Caco-2 (cell line): ENCODE measurements around the gene CORO2B. TPM values are rescaled to one million over a fixed set of nuclear protein-coding genes. Genes with fewer than 3 reads are reported as not detected.

Experiments
- BruUV-seq: library from RNA; stranded (reverse); fragments of 400-500 nt; replicated peaks from 2 replicates; lab custom pipeline; 2021; lab: Mats Ljungman, UMichigan
- CTCF ChIA-PET: fragments of 300-600 bp; sonication (Branson Sonifier 250); formaldehyde crosslinking; loops from one replicate; lab custom pipeline; 2022; ENCODE audit warnings: antibody characterized with exemption; lab: Charles Lee
- POLR2A ChIA-PET: fragments of 300-600 bp; sonication (Branson Sonifier 250); formaldehyde crosslinking; loops from one replicate; lab custom pipeline; 2022; ENCODE audit warnings: antibody characterized with exemption; lab: Charles Lee
- DNase-seq, 2 experiments: peaks; one replicate each; pipeline versions ENCODE4 v3.0.0 to v3.0.0-alpha.2; 2020 to 2022
- H3K27me3 ChIP-seq: replicated peaks from 2 replicates; pipeline ENCODE4 v1.6.0; 2011; ENCODE audit warnings: low read length; ENCODE audit not compliant: control insufficient read depth, insufficient read depth
- H3K36me3 ChIP-seq: 2 replicates; pipeline ENCODE4 v1.5.1; 2011; ENCODE audit warnings: low read length; ENCODE audit not compliant: control insufficient read depth, insufficient read depth
- H3K4me1 ChIP-seq: fragments of 250-450 bp; sonication (Bioruptor Pico); 2 replicates; pipeline ENCODE4 v1.5.1; 2020; ENCODE audit warnings: mild to moderate bottlenecking
- H3K4me3 ChIP-seq: 2 replicates; pipeline ENCODE4 v1.5.1; 2011; ENCODE audit warnings: low read depth, mild to moderate bottlenecking, control low read depth, low read length
- H3K9me3 ChIP-seq: fragments of 250-450 bp; sonication (Bioruptor Pico); 2 replicates; pipeline ENCODE4 v1.5.1; 2020; ENCODE audit warnings: mild to moderate bottlenecking, moderate library complexity
- H3K27ac Mint-ChIP-seq: one replicate; pipeline ENCODE4 v1.8.0; 2022; ENCODE audit warnings: mixed read lengths; ENCODE audit not compliant: unreplicated experiment
- H3K27me3 Mint-ChIP-seq: one replicate; pipeline ENCODE4 v1.8.0; 2022; ENCODE audit warnings: mixed read lengths; ENCODE audit not compliant: insufficient read depth, unreplicated experiment
- H3K36me3 Mint-ChIP-seq: one replicate; pipeline ENCODE4 v1.8.0; 2022; ENCODE audit warnings: mild to moderate bottlenecking, mixed read lengths; ENCODE audit not compliant: insufficient read depth, unreplicated experiment
- H3K4me1 Mint-ChIP-seq: one replicate; pipeline ENCODE4 v1.8.0; 2022; ENCODE audit warnings: low read depth, mixed read lengths; ENCODE audit not compliant: unreplicated experiment
- H3K4me3 Mint-ChIP-seq: one replicate; pipeline ENCODE4 v1.8.0; 2022; ENCODE audit warnings: mild to moderate bottlenecking, moderate library complexity, mixed read lengths; ENCODE audit not compliant: unreplicated experiment
- H3K9me3 Mint-ChIP-seq: one replicate; pipeline ENCODE4 v1.8.0; 2022; ENCODE audit warnings: mixed read lengths; ENCODE audit not compliant: unreplicated experiment
- CTCF ChIP-seq, 2 experiments: fragments of 200-600 bp in 1 of 2; IDR thresholded peaks; 1 replicate in 1 of 2; 2 replicates in 1 of 2; pipeline versions ENCODE4 v1.5.1 to v1.8.0; 2011 to 2022; ENCODE audit warnings: antibody characterized with exemption in 1 of 2, control low read depth in 1 of 2, inconsistent platforms in 1 of 2, low read depth in 1 of 2, low read length in 1 of 2, mild to moderate bottlenecking in 1 of 2, moderate library complexity in 1 of 2; ENCODE audit not compliant: insufficient read depth in 1 of 2, severe bottlenecking in 1 of 2, unreplicated experiment in 1 of 2
- intact Hi-C: fragments of 100-400 bp; cut with micrococcal nuclease; formaldehyde crosslinking; loops from one replicate; pipeline ENCODE4 v1.10.0; 2022; ENCODE audit not compliant: unreplicated experiment
- total RNA-seq: library from RNA; stranded (reverse); gene quantifications from 2 replicates; pipeline ENCODE4 v1.2.3, GENCODE V29; 2022

Gene CORO2B
- total RNA-seq, 1 experiment from 2014 or later: 0.25 TPM

- no peak overlapping the region for H3K4me3 ChIP-seq
- H3K36me3 Mint-ChIP-seq: no peaks in the 10 kb centered on the region
- H3K4me1 Mint-ChIP-seq: no peaks in the 10 kb centered on the region
- no peaks in the 10 kb centered on the region for H3K36me3 ChIP-seq
- H3K4me3 Mint-ChIP-seq: no peak overlapping the region
- no peaks in the 10 kb centered on the region for H3K27me3 ChIP-seq
- no peaks in the 10 kb centered on the region for H3K4me1 ChIP-seq
- POLR2A ChIA-PET: no interaction called here
- no TSS peak for BruUV-seq
- CTCF ChIA-PET: no interaction called here
- no peak overlapping the region for H3K27ac Mint-ChIP-seq
- no peak for DNase-seq
- no peaks in the 10 kb centered on the region for H3K9me3 Mint-ChIP-seq
- TF ChIP-seq CTCF (IDR thresholded peaks at IDR 0.05; ENCODE audit: insufficient read depth in 1 of 2, low read depth in 1 of 2, low read length in 1 of 2, severe bottlenecking in 1 of 2, unreplicated experiment in 1 of 2): no peak
- intact Hi-C loops: no loop called here
- no peaks in the 10 kb centered on the region for H3K9me3 ChIP-seq
- peaks cover 12% of the 10 kb centered on the region for H3K27me3 Mint-ChIP-seq
These were observed 49.2 kb downstream of the CORO2B start for GRCh38 chr15:68627995-68628394.

GRCh38 chr15:68629519-68630210 is 50.9 kb downstream of the CORO2B start:
- Histone ChIP-seq H3K9me3 (no peaks in the 10 kb centered on the region), H3K27me3 (no peaks in the 10 kb centered on the region), H3K4me3 (no peak overlapping the region), H3K36me3 (no peaks in the 10 kb centered on the region), H3K4me1 (no peaks in the 10 kb centered on the region)
- ChIA-PET POLR2A (no interaction called here), CTCF (interaction anchor here (1.7 kb wide), 1 partner anchor 70 kb away, joined by 3 read pairs; no protein-coding TSS in a partner anchor)
- TF ChIP-seq CTCF (IDR thresholded peaks at IDR 0.05; ENCODE audit: insufficient read depth in 1 of 2, low read depth in 1 of 2, low read length in 1 of 2, severe bottlenecking in 1 of 2, unreplicated experiment in 1 of 2): no peak
- Mint-ChIP-seq H3K4me3 (no peak overlapping the region), H3K4me1 (no peaks in the 10 kb centered on the region), H3K27me3 (peaks cover 12% of the 10 kb centered on the region), H3K27ac (no peak overlapping the region), H3K9me3 (no peaks in the 10 kb centered on the region), H3K36me3 (no peaks in the 10 kb centered on the region)
- no TSS peak for BruUV-seq
- DNase-seq: no peak
- intact Hi-C loops: no loop called here

- no peak for DNase-seq
- Histone ChIP-seq H3K36me3 (no peaks in the 10 kb centered on the region), H3K9me3 (no peaks in the 10 kb centered on the region), H3K4me3 (no peak overlapping the region), H3K4me1 (no peaks in the 10 kb centered on the region), H3K27me3 (no peaks in the 10 kb centered on the region)
- ChIA-PET POLR2A (no interaction called here), CTCF (interaction anchor here (1.7 kb wide), 1 partner anchor 70 kb away, joined by 3 read pairs; no protein-coding TSS in a partner anchor)
- intact Hi-C loops: no loop called here
- Mint-ChIP-seq H3K9me3 (no peaks in the 10 kb centered on the region), H3K4me1 (no peaks in the 10 kb centered on the region), H3K4me3 (no peak overlapping the region), H3K27me3 (peaks cover 12% of the 10 kb centered on the region), H3K36me3 (no peaks in the 10 kb centered on the region), H3K27ac (no peak overlapping the region)
- BruUV-seq: no TSS peak
- TF ChIP-seq CTCF (IDR thresholded peaks at IDR 0.05; ENCODE audit: insufficient read depth in 1 of 2, low read depth in 1 of 2, low read length in 1 of 2, severe bottlenecking in 1 of 2, unreplicated experiment in 1 of 2): no peak
These were observed 51.4 kb downstream of the CORO2B start for GRCh38 chr15:68630211-68630555.
